ENCODE data around the gene TAF1B.

GRCh38 chr2:9877726-9878125 lies 34.5 kb downstream of the TAF1B start:
- TF ChIP-seq NFYB (IDR thresholded peaks at IDR 0.05; ENCODE audit: insufficient read depth, low read depth, low read length) (no peak), CTCF (IDR thresholded peaks at IDR 0.05 in 2 of 3, conservative IDR thresholded peaks at IDR 0.05 in 1 of 3; ENCODE audit: control insufficient read depth in 2 of 3, extremely low read depth in 1 of 3, insufficient read depth in 1 of 3, low read depth in 3 of 3, low read length in 3 of 3) (no peak), KDM1A (IDR thresholded peaks at IDR 0.05; ENCODE audit: borderline replicate concordance) (no peak)

Measured in GM12878 (cell line).